ENCODE data around the gene DNTT.
"Not testable (repeated sequence)": the region's sequence is repeated elsewhere in the genome, so short reads cannot be mapped to it uniquely, and the experiment has no call there.

DNTT gene

GRCh38 chr10:96276831-96277230, 27.4 kb upstream of the DNTT start:
- DNase-seq (ENCODE audit: low spot score): no peak

DNA sequence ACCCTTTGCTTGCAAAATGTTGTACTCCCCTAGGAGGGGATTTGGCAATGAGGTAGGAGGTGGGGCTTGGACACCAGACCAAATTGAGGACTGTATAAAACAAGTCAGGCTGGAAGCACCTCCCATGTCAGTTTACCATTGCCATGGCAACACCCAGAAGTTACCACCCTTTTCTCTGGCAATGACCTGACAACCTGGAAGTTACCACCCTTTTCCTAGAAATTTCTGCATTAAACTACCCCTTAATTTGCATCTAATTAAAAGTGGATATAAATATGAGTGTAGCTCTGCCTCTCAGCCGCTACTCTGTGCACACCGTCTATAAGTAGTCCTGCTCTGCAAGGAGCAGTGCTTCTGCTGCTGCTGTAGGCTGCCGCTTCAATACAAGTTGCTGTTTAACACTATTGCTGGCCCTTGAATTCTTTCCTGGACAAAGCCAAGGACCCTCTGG, 25.0 kb upstream of the DNTT start:
- no peak for DNase-seq (ENCODE audit: low spot score)

DNA sequence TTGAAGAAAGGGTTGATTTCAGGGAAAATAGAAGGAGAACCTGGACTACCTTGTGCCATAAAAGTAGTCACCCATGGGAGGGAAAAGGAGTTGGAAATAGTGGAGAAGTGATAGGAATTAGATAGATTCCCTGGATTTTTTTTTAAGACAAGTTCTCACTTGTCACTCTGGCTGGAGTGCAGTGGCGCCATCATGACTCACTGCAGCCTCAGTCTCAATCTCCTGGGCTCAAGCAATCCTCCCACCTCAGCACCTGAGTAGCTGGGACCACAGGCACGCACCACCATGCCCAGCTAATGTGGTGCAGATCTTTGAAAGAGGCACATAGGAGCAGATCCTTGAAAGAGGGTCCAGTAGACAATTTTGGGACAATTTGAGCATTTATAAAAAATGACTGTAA, 23.4 kb upstream of the DNTT start:
- no peak for DNase-seq (ENCODE audit: low spot score)

GRCh38 chr10:96281444-96282029, 22.7 kb upstream of the DNTT start:
- no peak for DNase-seq (ENCODE audit: low spot score)

GRCh38 chr10:96283351-96283750, 20.9 kb upstream of the DNTT start:
- DNase-seq (ENCODE audit: low spot score): no peak

DNA sequence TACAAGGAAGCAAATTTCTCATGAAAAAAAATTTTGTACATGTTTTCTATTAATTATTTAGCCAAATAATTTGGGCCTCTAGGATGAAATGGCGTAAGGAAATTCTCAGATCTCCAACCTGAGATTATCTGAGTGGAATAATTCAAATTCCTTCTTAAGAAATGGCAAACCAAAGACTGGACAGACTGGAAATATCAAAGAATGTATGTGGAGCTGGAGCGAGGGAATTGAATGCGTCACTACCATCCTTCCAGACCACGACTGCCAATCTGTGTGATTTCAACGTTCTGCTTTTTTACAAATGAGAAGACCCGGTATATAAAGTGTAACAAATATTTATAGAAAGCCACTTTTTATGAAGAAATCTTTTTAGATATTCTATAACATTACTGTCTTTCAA, 20.5 kb upstream of the DNTT start:
- DNase-seq (ENCODE audit: low spot score): no peak

DNA sequence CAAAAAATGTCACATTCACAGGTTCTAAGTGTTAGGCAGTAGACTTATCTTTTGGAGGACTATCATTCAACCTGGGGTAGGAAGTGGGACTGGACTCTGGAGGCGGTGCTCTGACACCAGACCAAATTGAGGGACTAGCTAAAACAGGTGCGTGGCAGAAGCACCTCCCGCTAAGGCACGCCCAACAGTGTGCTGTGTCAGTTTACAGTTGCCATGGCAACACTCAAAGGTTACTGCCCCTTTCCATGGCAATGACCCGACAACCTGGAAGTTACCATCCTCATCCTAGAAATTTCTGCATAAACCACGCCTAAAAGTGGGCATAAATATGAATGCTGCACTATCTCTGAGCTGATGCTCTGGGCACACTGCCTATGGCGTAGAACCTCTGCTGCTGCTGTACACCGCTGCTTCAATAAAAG, 18.9 kb upstream of the DNTT start:
- DNase-seq (ENCODE audit: low spot score): no peak

- DNase-seq (ENCODE audit: low spot score): no peak
Observed at GRCh38 chr10:96287392-96288105, 16.7 kb upstream of the DNTT start.

GRCh38 chr10:96288151-96288621, 16.0 kb upstream of the DNTT start:
- no peak for DNase-seq (ENCODE audit: low spot score)

DNA sequence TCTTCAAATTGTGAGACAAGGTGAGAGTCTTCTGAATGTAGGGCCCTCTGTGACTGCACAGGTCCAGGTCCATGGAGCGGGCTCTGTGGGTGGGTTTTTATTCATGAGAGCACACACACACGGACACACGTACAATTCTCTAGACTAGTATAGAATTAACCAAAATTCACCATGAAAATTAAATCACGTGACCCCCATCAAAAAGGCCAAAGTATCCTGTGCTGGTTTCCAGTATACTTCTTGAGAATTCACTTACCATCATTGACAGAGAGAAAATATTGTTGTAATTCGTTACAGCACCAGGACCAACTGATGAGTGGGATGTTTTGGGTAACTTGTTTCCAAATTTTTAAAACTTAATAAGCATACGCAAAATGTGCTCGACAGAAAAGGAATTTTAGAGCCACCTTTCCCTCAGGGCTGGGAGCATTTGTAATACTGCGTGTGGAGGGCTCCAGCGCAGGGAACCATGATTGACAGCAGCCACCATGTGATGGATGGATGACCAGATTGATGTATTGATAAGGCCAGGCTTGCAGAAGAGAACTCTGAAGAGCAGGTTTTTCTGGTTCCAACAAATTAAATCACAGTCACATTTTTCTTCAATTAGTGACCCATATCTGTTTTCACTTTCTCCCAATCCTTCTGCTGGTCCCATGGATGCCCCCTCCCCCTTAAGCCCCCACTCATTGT, 14.9 kb upstream of the DNTT start:
- DNase-seq (ENCODE audit: low spot score): no peak

GRCh38 chr10:96290368-96291133, 13.7 kb upstream of the DNTT start:
- DNase-seq (ENCODE audit: low spot score): no peak

GRCh38 chr10:96292971-96293920, 11.0 kb upstream of the DNTT start:
- no peak for DNase-seq (ENCODE audit: low spot score)

DNA sequence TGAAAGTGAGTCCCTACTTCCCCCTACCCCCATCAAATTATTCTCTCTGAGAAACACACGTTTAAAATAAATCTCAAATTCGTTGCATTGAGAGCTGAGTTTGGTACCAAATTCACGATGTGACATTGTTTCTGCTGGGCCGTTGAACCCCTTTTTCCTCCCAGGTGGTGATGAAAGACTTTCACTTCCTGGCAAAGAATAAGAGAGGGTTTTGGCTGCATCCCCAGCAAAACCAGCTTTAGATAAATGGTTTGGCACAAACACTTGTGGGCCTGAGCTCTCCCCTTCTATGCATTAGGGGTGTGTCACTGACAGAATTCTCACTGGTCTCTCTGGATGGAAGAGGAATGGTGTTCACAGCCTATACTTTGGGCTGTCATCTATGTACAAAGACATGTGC, 8.8 kb upstream of the DNTT start:
- no peak for DNase-seq (ENCODE audit: low spot score)

GRCh38 chr10:96297486-96297885, 6.7 kb upstream of the DNTT start:
- DNase-seq (ENCODE audit: low spot score): no peak

- DNase-seq (ENCODE audit: low spot score): no peak
Observed at GRCh38 chr10:96298362-96298761, 5.9 kb upstream of the DNTT start.

- no peak for DNase-seq (ENCODE audit: low spot score)
Observed at GRCh38 chr10:96299383-96299782, 4.9 kb upstream of the DNTT start.

DNA sequence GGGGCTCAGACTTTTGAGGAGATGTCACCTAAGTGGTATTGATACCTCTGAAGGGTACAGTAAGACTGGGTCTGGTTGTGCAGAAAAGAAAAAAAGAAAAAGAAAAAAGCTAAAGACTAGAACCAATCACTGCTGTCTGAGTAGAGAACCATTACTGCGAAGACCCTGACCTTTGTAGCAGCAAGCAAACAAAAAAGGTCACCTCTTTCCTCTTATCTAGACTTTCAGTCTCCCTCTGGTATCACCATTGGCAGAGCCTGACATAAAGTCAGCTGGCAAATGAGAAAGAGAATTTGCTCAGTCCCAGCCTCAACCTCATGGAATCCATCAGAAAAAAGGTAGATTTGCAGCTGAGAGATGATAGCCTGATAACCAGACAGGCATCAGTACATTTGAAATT, 2.6 kb upstream of the DNTT start:
- no peak for DNase-seq (ENCODE audit: low spot score)

DNA sequence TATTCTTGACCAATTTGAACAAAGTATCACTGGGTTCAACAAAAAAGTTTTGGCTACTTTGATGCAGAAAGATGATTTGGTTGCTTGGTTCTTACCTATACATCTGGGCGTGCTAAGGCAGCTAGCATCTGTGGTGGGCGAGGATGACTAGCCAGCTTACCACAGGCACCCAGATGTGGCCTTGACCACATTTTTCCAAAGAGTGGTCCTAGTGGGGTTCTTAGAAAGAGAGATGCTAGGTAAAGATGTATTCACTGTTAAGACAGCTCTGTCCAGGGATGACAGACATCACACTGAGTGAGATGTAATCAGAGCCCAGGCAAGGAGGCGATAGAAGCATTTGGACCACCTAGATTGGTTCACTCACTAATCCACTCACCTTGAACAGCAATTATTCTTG, 785 bp downstream of the DNTT start:
- DNase-seq (ENCODE audit: low spot score): no peak

DNA sequence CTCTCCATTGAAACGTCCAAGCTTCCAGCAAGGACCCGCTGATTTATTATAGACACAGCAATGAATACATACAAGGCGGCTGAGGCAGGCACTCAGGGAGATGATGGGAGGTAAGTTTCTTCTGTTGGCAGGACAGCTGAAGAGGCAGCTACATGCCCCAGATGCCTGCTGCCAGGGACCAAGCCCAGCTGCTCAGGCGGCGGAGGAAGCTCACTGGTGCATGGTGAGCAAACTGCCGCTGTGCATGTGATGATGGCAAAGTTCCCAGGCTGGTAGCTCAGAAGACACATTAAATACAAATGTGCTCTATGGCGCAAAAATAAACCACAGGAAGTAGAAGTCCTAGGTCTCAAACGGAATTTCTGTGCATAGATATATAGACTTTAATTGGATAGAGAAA, 2.3 kb downstream of the DNTT start:
- no peak for DNase-seq (ENCODE audit: low spot score)

GRCh38 chr10:96308854-96309253, 4.6 kb downstream of the DNTT start:
- DNase-seq (ENCODE audit: low spot score): not testable (repeated sequence)

GRCh38 chr10:96309628-96310320, 5.5 kb downstream of the DNTT start:
- no peak for DNase-seq (ENCODE audit: low spot score)

Data from HuH-7.5 (cell line).